SK-N-MC (cell line): ENCODE results near the gene TRAPPC6A.

Source experiments
- EZH2 ChIP-seq: fragments of 200-600 bp; sonication (generic); IDR thresholded peaks from one replicate; pipeline ENCODE4 v1.6.1; 2017; ENCODE audit warnings: antibody characterized with exemption
- FOXP2 ChIP-seq: optimal IDR thresholded peaks from 2 replicates; pipeline ENCODE3; 2011; ENCODE audit warnings: mild to moderate bottlenecking, moderate library complexity; ENCODE audit not compliant: insufficient read depth; ENCODE audit errors: extremely low read length, control extremely low read depth
- POLR2AphosphoS5 ChIP-seq: IDR thresholded peaks from 2 replicates; pipeline ENCODE4 v1.6.1; 2012; ENCODE audit warnings: mild to moderate bottlenecking, low read depth, low read length, borderline replicate concordance

DNA sequence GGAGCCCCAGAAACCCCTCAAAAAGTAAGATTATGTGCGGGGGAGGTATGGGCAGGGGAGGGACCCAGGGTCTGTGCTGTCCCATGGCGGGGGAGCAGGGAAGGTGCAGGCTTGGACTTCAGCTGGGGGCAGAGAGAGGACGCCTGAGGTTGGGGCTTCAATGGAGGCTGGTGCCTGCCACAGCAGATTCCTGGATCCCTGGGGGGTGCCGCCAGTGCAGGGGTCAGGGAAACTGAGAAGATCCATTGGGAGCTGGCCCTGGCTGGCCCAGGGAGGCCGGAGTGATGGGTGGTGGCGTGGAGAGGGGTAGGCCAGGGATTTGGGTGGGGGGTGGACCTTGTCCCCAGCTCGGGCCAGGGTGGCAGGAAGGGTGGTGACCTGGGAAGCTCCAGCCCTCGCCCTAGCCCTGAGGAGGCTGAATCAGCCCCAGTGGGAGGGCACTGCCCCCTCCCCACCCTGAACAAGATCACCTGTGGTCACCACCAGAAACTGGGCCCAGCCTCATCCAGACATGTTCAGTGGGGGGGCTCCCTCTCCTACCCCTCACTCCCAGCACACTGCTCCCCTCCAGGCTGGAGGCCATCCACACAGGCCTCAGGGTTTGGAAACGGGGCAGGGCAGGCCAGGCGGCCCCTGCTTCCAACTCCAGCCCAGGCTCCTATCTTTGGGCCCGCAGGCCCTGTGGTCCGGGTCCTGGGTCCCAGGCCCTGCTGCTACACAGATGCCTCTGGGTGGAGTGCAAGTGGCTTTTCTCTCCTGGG is 18.6 kb downstream of the TRAPPC6A start:
- TF ChIP-seq POLR2AphosphoS5 (no peak), EZH2 (no peak), FOXP2 (no peak)
